CD4-positive, alpha-beta T cell (primary cell): Measurements from ENCODE around the gene NDUFA3. TPM values are rescaled to one million over a fixed set of nuclear protein-coding genes. Genes with fewer than 3 reads are reported as not detected.

ENCODE experiments used
- ATAC-seq: fragments of 200-7000 bp; cut with Tn5 transposase; one replicate; pipeline ENCODE4 v1.10.0; 2022; ENCODE audit warnings: mild to moderate bottlenecking; ENCODE audit not compliant: poor library complexity
- CTCF ChIA-PET: fragments of 350-600 bp; sonication (Branson Sonifier 250); formaldehyde crosslinking; loops from one replicate; lab custom pipeline; 2021; ENCODE audit warnings: antibody characterized with exemption, inconsistent platforms; lab: Charles Lee
- POLR2A ChIA-PET: fragments of 350-600 bp; sonication (Branson Sonifier 250); formaldehyde crosslinking; loops from one replicate; lab custom pipeline; 2021; ENCODE audit warnings: antibody characterized with exemption, inconsistent platforms; lab: Charles Lee
- DNase-seq, 14 experiments: peaks; one replicate each; pipeline ENCODE4 v3.0.0-alpha.2; 2013 to 2020; ENCODE audit warnings: mixed read lengths in 2 of 14
- H3K27ac ChIP-seq, 2 donors: one replicate each; pipeline versions ENCODE4 v1.5.1 to v1.7.0; 2013; ENCODE audit warnings: low read length in 2 of 2, low read depth in 1 of 2, mild to moderate bottlenecking in 1 of 2
- H3K27me3 ChIP-seq, 2 experiments: 1 replicate in 1 of 2; 2 replicates in 1 of 2; pipeline versions ENCODE4 v1.6.1 to v1.7.0; 2013; ENCODE audit warnings: low read length in 2 of 2, control low read depth in 1 of 2, mild to moderate bottlenecking in 1 of 2, moderate library complexity in 1 of 2; ENCODE audit not compliant: insufficient read depth in 2 of 2, control insufficient read depth in 1 of 2
- H3K36me3 ChIP-seq: one replicate; pipeline ENCODE4 v1.6.1; 2013; ENCODE audit warnings: low read length, control low read depth; ENCODE audit not compliant: insufficient read depth
- H3K4me1 ChIP-seq: one replicate; pipeline ENCODE4 v1.6.1; 2013; ENCODE audit warnings: low read length, control low read depth; ENCODE audit not compliant: insufficient read depth
- H3K4me3 ChIP-seq: one replicate; pipeline ENCODE4 v1.5.1; 2013; ENCODE audit warnings: mild to moderate bottlenecking, low read length, moderate library complexity
- H3K9me3 ChIP-seq, 2 experiments: 1 replicate in 1 of 2; 2 replicates in 1 of 2; pipeline versions ENCODE4 v1.6.1 to v1.7.0; 2013; ENCODE audit warnings: low read length in 2 of 2, mild to moderate bottlenecking in 2 of 2, control low read depth in 1 of 2, moderate library complexity in 1 of 2; ENCODE audit not compliant: control insufficient read depth in 1 of 2, insufficient read depth in 1 of 2
- H3K27ac Mint-ChIP-seq: one replicate; pipeline ENCODE4 v1.8.0; 2020; ENCODE audit warnings: mixed read lengths
- H3K27me3 Mint-ChIP-seq: one replicate; pipeline ENCODE4 v1.8.0; 2021; ENCODE audit warnings: mixed read lengths
- H3K36me3 Mint-ChIP-seq: one replicate; pipeline ENCODE4 v1.8.0; 2021; ENCODE audit warnings: low read depth, mixed read lengths
- H3K4me1 Mint-ChIP-seq: one replicate; pipeline ENCODE4 v1.8.0; 2021; ENCODE audit warnings: low read depth, mixed read lengths
- H3K4me3 Mint-ChIP-seq: one replicate; pipeline ENCODE4 v1.8.0; 2020; ENCODE audit warnings: mild to moderate bottlenecking, mixed read lengths
- H3K9me3 Mint-ChIP-seq: one replicate; pipeline ENCODE4 v1.8.0; 2020; ENCODE audit warnings: mixed read lengths
- intact Hi-C, 2 experiments: fragments of 100-400 bp; cut with DNase I in 1 of 2; cut with micrococcal nuclease in 1 of 2; formaldehyde crosslinking; loops; one replicate each; pipeline versions ENCODE4 v1.15.1 to v1.9.0; 2023 to 2025; cut with DNase I, micrococcal nuclease
- total RNA-seq, 174 experiments: library from RNA in 2 of 174; stranded (reverse) in 2 of 174; gene quantifications; one replicate each; pipeline ENCODE4 v1.2.3 and lab custom pipeline; 2021 to 2026
- TF ChIP-seq, protein P1 (sequence below): fragments of 200-600 bp; IDR thresholded peaks from one replicate; pipeline ENCODE4 v1.8.0; 2022; ENCODE audit warnings: antibody characterized with exemption, mild to moderate bottlenecking

NDUFA3 gene
- total RNA-seq, 2 experiments from 2014 or later, result 63.0 to 63.5 TPM

DNA sequence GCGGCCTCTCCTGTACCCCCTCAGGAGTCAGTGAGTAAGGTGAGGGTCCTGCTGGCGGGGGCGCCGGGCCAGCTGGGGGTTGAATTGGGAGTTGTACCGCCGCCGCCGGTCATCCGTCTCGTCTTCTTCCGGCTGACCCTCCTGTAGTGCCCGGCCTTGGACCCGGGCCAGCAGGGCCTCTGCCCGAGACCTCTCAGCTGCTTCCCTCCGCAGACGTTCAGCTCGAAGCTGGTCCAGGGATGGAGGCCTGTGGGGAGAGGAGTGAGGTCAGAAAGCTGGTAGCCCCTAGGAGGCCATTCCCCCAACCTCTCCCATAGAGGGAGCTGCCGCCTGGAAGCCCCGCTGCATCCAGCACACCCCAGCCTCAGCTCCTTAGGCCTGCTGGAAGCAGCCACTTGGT, 53.0 kb downstream of the NDUFA3 start:
- no peak overlapping the region for H3K4me3 Mint-ChIP-seq
- no peak overlapping the region for H3K4me3 ChIP-seq
- peak overlapping the region in 1 of 2 donors; percentile 42 for H3K27ac ChIP-seq
- ATAC-seq (no peak), DNase-seq (no peak)
- H3K36me3 ChIP-seq, result peaks cover 74% of the 10 kb centered on the region
- ChIA-PET CTCF (no interaction called here), POLR2A (interaction anchor here (2.0 to 7.7 kb wide), 3 partner anchors 18 to 40 kb away, joined by 6 to 144 read pairs (median 104); partner anchors contain the start of genes CNOT3, MBOAT7, PRPF31 and TFPT)
- H3K27ac Mint-ChIP-seq, result peak overlapping the region; percentile 33
- peaks cover 53% of the 10 kb centered on the region for H3K4me1 Mint-ChIP-seq
- H3K27me3 ChIP-seq, result no peaks in the 10 kb centered on the region
- H3K36me3 Mint-ChIP-seq, result peaks cover 84% of the 10 kb centered on the region
- H3K4me1 ChIP-seq, result peaks cover 65% of the 10 kb centered on the region
- intact Hi-C loops, result no loop called here
- no peaks in the 10 kb centered on the region for H3K9me3 Mint-ChIP-seq
- no peaks in the 10 kb centered on the region for H3K27me3 Mint-ChIP-seq
- H3K9me3 ChIP-seq, result no peaks in the 10 kb centered on the region
- TF ChIP-seq, protein P1, sequence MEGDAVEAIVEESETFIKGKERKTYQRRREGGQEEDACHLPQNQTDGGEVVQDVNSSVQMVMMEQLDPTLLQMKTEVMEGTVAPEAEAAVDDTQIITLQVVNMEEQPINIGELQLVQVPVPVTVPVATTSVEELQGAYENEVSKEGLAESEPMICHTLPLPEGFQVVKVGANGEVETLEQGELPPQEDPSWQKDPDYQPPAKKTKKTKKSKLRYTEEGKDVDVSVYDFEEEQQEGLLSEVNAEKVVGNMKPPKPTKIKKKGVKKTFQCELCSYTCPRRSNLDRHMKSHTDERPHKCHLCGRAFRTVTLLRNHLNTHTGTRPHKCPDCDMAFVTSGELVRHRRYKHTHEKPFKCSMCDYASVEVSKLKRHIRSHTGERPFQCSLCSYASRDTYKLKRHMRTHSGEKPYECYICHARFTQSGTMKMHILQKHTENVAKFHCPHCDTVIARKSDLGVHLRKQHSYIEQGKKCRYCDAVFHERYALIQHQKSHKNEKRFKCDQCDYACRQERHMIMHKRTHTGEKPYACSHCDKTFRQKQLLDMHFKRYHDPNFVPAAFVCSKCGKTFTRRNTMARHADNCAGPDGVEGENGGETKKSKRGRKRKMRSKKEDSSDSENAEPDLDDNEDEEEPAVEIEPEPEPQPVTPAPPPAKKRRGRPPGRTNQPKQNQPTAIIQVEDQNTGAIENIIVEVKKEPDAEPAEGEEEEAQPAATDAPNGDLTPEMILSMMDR, result no peak

DNA sequence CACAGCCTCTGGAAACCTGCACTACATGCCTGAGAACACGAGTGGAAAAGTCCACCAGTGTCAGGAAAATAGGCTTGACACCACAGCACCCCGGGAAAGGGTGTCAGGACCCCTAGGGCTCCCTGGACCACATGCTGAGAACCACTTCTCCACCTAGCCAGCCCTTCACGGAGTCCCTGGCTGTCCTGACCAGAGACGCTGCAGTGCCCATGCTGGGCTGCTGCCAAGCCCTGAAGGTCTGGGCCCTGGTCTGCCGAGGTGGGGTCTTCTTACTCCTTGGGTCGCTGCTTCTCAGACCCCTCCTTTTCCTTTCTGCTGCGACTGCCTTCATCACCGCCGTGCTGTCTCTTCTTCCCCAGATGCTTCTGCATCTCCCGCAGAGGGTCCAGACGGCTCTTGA, 53.8 kb downstream of the NDUFA3 start:
- ATAC-seq (no peak), DNase-seq (no peak)
- Mint-ChIP-seq H3K27me3 (no peaks in the 10 kb centered on the region), H3K9me3 (no peaks in the 10 kb centered on the region), H3K27ac (peak overlapping the region; percentile 64), H3K4me1 (peaks cover 53% of the 10 kb centered on the region), H3K4me3 (peak overlapping the region; percentile 75), H3K36me3 (peaks cover 77% of the 10 kb centered on the region)
- H3K36me3 ChIP-seq, result peaks cover 70% of the 10 kb centered on the region
- CTCF ChIA-PET, result no interaction called here
- H3K27ac ChIP-seq, result peak overlapping the region in 1 of 2 donors; percentile 1
- H3K4me3 ChIP-seq, result no peak overlapping the region
- H3K27me3 ChIP-seq, result no peaks in the 10 kb centered on the region
- intact Hi-C loops, result no loop called here
- no peaks in the 10 kb centered on the region for H3K9me3 ChIP-seq
- TF ChIP-seq, protein P1, result no peak
- POLR2A ChIA-PET, result interaction anchor here (2.0 to 7.7 kb wide), 3 partner anchors 18 to 41 kb away, joined by 6 to 144 read pairs (median 104); partner anchors contain the start of genes CNOT3, MBOAT7, PRPF31 and TFPT
- H3K4me1 ChIP-seq, result peaks cover 69% of the 10 kb centered on the region

GRCh38 chr19:54156953-54157352, 54.3 kb downstream of the NDUFA3 start:
- H3K27me3 ChIP-seq, result no peaks in the 10 kb centered on the region
- Mint-ChIP-seq H3K27ac (peak overlapping the region; percentile 64), H3K27me3 (no peaks in the 10 kb centered on the region), H3K9me3 (no peaks in the 10 kb centered on the region), H3K4me1 (peaks cover 53% of the 10 kb centered on the region), H3K36me3 (peaks cover 72% of the 10 kb centered on the region), H3K4me3 (peak overlapping the region; percentile 75)
- H3K27ac ChIP-seq, result peak overlapping the region in 1 of 2 donors; percentile 1
- ChIA-PET CTCF (no interaction called here), POLR2A (interaction anchor here (5.3 to 7.7 kb wide), 2 partner anchors 19 to 33 kb away, joined by 104 to 144 read pairs; partner anchors contain the start of genes CNOT3, MBOAT7 and TSEN34)
- peaks cover 65% of the 10 kb centered on the region for H3K36me3 ChIP-seq
- ATAC-seq, result no peak
- no peak overlapping the region for H3K4me3 ChIP-seq
- peaks cover 73% of the 10 kb centered on the region for H3K4me1 ChIP-seq
- TF ChIP-seq, protein P1, result no peak
- no peak for DNase-seq
- intact Hi-C loops, result loop anchor here in 1 of 2 experiments (1.0 kb wide), 1 partner anchor 18 kb away; no protein-coding TSS in a partner anchor
- H3K9me3 ChIP-seq, result no peaks in the 10 kb centered on the region

Other genes with a start within 250 kb of the NDUFA3 start
- 100 to 1,000 TPM; 444 to 448 TPM for gene MYADM, start 235.0 kb upstream of the NDUFA3 start, total RNA-seq
- gene PRKCG, start 220.7 kb upstream of the NDUFA3 start, total RNA-seq, result 1 to 10 TPM; 1.5 to 1.6 TPM
- not detected for gene CACNG7, start 193.6 kb upstream of the NDUFA3 start, total RNA-seq
- gene CACNG8, start 139.9 kb upstream of the NDUFA3 start, total RNA-seq, result not detected
- not detected for gene CACNG6, start 111.2 kb upstream of the NDUFA3 start, total RNA-seq
- not detected for gene VSTM1, start 39.0 kb upstream of the NDUFA3 start, total RNA-seq
- gene TARM1, start 21.5 kb upstream of the NDUFA3 start, total RNA-seq, result not detected
- under 1 TPM; 0.41 to 0.42 TPM for gene OSCAR, start 2.1 kb upstream of the NDUFA3 start, total RNA-seq
- 10 to 100 TPM; 10.1 to 11.2 TPM for gene TFPT, start 12.8 kb downstream of the NDUFA3 start, total RNA-seq
- 10 to 100 TPM; 52.9 to 55.9 TPM for gene PRPF31, start 12.9 kb downstream of the NDUFA3 start, total RNA-seq
- 10 to 100 TPM; 26.7 to 28.7 TPM for gene CNOT3, start 34.9 kb downstream of the NDUFA3 start, total RNA-seq
- gene LENG1, start 56.9 kb downstream of the NDUFA3 start, total RNA-seq, result 10 to 100 TPM; 14.4 to 16.0 TPM
- gene TMC4, start 70.3 kb downstream of the NDUFA3 start, total RNA-seq, result 1 to 10 TPM in 1 of 2 experiments, under 1 TPM in 1; 0.84 to 1.5 TPM
- gene MBOAT7, start 86.7 kb downstream of the NDUFA3 start, total RNA-seq, result 10 to 100 TPM; 13.7 to 18.0 TPM
- 1 to 10 TPM; 8.4 to 8.6 TPM for gene TSEN34, start 88.5 kb downstream of the NDUFA3 start, total RNA-seq
- gene RPS9, start 98.0 kb downstream of the NDUFA3 start, total RNA-seq, result 1,000 to 10,000 TPM; 2,017 to 2,050 TPM
- gene LILRB3, start 120.2 kb downstream of the NDUFA3 start, total RNA-seq, result 1 to 10 TPM; 1.1 to 1.3 TPM
- under 1 TPM in 1 of 2 experiments, not detected in 1; 0.60 TPM for gene LILRA6, start 139.9 kb downstream of the NDUFA3 start, total RNA-seq
- not detected for gene LILRB5, start 154.4 kb downstream of the NDUFA3 start, total RNA-seq
- 1 to 10 TPM; 1.3 to 1.5 TPM for gene LILRB2, start 178.3 kb downstream of the NDUFA3 start, total RNA-seq
- gene LILRA5, start 210.3 kb downstream of the NDUFA3 start, total RNA-seq, result 1 to 10 TPM; 1.5 TPM
- under 1 TPM; 0.47 to 0.52 TPM for gene LILRA4, start 236.3 kb downstream of the NDUFA3 start, total RNA-seq